Fibroblast of skin of right quadriceps (primary cell): ENCODE measurements around the gene NELL2.
"Not testable (repeated sequence)": the region's sequence is repeated elsewhere in the genome, so short reads cannot be mapped to it uniquely, and the experiment has no call there.

ENCODE experiments used
- DNase-seq: peaks from one replicate; pipeline ENCODE4 v3.0.0-alpha.2; 2013

Gene NELL2

GRCh38 chr12:44686821-44687432 is 189.2 kb downstream of the NELL2 start:
- not testable (repeated sequence) for DNase-seq

GRCh38 chr12:44677724-44678123 is 198.4 kb downstream of the NELL2 start:
- no peak for DNase-seq

- DNase-seq, result no peak
These were observed 201.2 kb downstream of the NELL2 start for GRCh38 chr12:44674875-44675274.

- DNase-seq, result no peak
These were observed 202.3 kb downstream of the NELL2 start for GRCh38 chr12:44673811-44674210.

- no peak for DNase-seq
These were observed 204.1 kb downstream of the NELL2 start for GRCh38 chr12:44672042-44672441.

GRCh38 chr12:44668443-44668842 is 207.7 kb downstream of the NELL2 start:
- DNase-seq, result no peak

- no peak for DNase-seq
These were observed 208.7 kb downstream of the NELL2 start for GRCh38 chr12:44667461-44667860.

GRCh38 chr12:44663291-44663690 is 212.8 kb downstream of the NELL2 start:
- no peak for DNase-seq

- no peak for DNase-seq
These were observed 220.3 kb downstream of the NELL2 start for GRCh38 chr12:44655846-44656245.

GRCh38 chr12:44654646-44655639 is 221.2 kb downstream of the NELL2 start:
- DNase-seq, result no peak

- no peak for DNase-seq
These were observed 222.1 kb downstream of the NELL2 start for GRCh38 chr12:44653861-44654527.

- DNase-seq, result no peak
These were observed 226.4 kb downstream of the NELL2 start for GRCh38 chr12:44649693-44650092.

- DNase-seq, result no peak
These were observed 228.0 kb downstream of the NELL2 start for GRCh38 chr12:44647917-44648690.

GRCh38 chr12:44640427-44641190 is 235.5 kb downstream of the NELL2 start:
- DNase-seq, result no peak

GRCh38 chr12:44637875-44638274 is 238.2 kb downstream of the NELL2 start:
- DNase-seq, result no peak

- no peak for DNase-seq
These were observed 247.9 kb downstream of the NELL2 start for GRCh38 chr12:44628180-44628579.

- DNase-seq, result no peak
These were observed 248.5 kb downstream of the NELL2 start for GRCh38 chr12:44627387-44628166.

GRCh38 chr12:44626883-44627282 is 249.2 kb downstream of the NELL2 start:
- no peak for DNase-seq

GRCh38 chr12:44618946-44619345 is 257.2 kb downstream of the NELL2 start:
- DNase-seq, result no peak

GRCh38 chr12:44616402-44616801 is 259.7 kb downstream of the NELL2 start:
- DNase-seq, result peak; percentile 6

GRCh38 chr12:44611538-44611937 is 264.6 kb downstream of the NELL2 start:
- no peak for DNase-seq
